HG03108 (cell line): ENCODE measurements around the gene BCAS3.

Source experiments
- ATAC-seq: cut with Tn5 transposase; IDR thresholded peaks from one replicate; pipeline ENCODE4 v1.9.1; 2021; ENCODE audit warnings: moderate library complexity; ENCODE audit not compliant: unreplicated experiment

BCAS3 gene

DNA sequence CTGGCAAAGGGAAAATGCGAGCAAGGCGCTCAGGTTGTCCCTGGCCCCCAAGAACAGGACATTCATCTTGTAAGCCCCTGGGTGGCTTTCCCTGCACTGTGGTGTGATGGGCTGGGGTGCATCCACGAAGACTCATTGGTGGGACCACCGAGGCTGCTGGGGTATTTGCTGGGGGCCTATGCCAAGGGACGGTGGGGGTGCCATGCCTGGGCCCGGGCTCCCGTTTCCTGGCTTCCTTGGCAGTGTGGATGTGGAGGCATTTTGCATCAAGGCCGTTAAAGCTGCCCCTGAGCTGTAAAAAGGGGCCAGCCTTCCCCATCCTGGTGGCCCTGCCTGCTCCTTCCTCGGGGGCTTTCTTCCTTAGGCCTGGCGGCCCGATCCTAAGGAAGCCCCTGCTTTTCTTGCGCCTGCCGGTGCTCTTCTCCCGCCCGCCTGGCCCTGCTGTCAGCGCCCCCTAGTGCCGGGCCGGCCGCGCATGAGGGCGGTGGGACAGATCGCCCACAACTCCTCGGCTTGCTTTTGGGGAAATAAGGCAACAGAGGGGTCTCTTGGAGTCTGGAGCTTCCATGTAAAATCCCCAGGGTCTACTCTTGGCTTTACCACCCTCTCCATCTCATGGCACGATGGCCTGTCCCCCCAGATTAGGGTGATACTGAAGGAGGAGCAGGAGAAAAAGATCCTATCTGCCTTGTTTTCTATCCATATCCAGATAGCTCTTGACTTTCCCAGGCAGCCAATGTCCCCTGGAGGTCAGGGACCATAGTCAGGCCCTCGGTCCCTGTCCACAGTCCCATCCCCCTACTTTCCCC lies 712.2 kb downstream of the BCAS3 start:
- no peak for ATAC-seq

DNA sequence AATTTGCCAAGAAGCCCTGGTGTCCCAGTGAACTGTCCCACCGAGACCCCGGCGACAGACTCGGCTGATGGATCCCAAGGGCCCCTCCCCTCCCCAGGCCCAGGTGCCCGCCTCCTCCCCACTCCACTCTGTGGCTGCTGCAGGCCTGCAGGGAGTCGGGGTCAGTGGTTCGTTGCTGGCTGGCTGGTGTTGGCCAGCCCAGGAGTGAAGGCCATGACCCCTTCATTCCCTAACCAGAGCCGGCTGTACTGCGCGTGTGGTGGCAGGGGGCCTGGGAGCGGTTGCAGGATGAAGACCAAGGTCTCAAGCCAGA lies 712.8 kb downstream of the BCAS3 start:
- no peak for ATAC-seq

DNA sequence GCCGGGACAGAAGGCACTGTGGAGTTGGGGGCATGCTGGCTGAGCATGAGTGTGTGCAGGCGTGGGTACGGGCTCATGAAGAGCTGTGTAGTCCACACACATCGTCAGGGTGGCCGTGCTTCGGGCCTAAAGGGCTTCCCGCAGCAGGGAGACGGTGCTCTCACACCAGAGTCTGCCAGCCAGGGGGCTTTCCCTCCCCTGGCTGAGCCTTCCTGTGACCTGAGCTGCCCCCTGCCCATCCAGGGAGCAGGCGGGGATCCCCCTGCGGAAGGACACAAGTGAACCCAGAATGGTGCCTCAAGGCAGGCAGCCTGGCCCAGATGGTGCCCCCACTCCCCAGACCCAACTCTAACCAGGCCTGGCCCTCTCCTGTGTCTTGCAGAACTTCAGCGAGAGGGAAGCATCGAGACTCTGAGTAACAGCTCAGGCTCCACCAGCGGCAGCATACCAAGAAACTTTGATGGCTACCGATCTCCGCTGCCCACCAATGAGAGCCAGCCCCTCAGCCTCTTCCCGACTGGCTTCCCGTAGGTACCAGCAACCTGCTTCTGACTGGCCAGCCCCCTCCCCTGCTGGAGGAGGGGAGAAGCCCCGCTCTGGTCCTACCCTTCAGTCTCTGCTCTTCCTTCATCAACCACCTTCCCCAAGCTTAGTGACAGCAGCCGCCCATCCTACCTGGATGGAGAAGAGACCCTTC lies 714.1 kb downstream of the BCAS3 start:
- no peak for ATAC-seq

DNA sequence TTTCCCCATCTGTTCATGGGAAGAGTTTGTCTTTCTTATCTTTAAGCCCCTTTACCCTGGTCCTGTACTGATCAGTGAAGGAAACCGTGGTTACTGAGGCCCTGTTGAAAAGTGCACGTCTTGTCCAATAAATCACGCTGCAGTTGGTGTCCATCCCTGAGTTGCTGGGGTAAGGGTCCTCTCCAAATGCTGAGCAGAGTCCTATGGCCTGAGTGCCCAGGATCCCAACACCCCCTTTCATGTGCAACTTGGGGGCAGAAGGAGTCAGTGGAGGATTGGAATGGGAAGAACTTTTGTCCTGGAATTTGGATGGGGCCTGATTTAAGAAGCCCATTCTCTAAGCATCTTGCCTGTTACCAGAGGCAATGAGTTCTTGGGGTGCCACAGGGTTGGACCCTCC lies 715.0 kb downstream of the BCAS3 start:
- no peak for ATAC-seq

DNA sequence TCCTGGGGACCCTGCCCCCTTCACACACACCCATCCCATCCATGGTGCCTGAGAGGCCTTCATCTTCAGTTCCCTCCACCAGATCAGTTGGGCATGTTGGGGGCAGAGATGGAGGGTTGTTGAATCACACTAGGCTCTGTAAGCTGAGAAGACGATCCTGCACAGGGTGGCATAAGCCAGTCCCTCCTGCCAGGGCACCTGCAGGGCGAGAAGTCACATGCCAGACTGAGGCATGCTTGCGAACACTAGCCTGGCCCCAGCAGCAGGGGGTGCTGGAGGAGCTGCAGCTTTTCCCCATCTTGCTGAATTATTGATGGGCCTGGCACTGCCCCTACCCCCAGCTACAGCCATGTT lies 715.9 kb downstream of the BCAS3 start:
- ATAC-seq, result no peak

DNA sequence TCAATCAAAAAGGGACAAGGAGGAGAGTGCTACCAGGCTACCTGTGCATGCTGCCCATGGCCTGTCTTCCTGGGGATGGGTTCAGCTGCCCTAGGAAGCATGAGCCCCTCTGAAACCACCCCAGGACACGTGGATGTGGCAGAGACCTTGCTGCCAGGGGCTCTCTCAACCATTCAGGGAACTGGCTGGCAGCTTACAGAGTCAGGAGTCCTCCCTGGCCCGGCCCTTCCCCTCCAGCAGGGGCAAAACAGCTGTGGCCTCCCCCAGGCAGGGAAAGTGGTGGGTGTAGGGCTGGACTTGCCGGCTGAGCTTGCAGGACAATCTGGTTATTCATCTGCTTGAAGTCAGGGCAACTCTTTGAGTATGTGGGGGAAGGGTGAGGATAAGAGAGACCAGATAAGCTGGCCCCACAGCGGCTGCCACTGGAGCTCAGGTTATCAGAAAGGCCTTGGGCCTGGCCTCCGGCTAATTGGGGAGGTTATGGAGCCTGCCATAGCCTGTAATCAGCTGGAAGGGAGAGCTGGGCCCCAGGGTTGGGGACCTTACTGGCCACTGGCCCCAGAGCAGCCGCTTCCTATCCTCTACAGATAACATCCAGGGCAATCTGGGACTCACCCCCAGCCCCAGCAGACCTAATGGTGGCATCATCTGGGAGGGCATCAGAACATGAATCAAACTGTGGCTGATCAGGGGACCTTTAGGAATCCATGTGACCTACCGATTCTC lies 716.4 kb downstream of the BCAS3 start:
- ATAC-seq, result no peak

DNA sequence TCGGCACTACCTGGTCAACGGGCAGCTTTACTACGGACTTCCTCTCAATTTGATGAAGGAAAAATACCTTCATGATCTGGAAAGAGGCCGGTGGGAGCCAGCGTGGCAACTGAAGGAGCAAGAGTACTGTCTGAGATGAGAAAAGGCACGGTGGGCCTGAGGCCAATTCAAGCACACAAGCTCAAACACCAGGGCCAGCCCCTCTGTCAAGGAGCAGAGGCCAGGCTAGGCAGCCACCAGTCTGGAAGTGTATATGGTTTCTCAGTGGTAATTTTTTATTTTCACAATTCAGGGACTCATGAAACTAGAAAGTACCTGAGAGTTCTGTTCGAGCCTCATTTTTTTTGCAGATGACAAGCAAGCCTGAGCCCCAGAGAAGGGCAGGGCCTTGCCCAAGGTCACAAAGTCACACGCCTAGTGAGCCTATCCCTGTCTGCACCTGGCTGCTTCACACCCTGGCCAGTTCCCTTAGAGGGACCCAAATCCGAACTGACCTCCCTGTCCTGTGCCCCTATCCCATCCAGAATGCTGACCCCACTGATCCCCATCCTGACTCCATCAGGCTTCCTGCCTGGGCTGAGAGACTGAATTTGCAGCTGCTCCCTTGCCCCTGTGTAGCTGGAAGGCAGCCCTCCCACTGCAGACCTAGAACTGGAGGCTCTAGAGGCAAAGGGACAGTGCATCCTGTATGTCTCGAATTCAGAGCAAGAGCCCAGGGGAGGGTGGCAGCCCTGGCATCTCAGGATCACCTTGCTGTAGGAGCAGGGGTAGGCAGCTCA lies 717.2 kb downstream of the BCAS3 start:
- no peak for ATAC-seq

DNA sequence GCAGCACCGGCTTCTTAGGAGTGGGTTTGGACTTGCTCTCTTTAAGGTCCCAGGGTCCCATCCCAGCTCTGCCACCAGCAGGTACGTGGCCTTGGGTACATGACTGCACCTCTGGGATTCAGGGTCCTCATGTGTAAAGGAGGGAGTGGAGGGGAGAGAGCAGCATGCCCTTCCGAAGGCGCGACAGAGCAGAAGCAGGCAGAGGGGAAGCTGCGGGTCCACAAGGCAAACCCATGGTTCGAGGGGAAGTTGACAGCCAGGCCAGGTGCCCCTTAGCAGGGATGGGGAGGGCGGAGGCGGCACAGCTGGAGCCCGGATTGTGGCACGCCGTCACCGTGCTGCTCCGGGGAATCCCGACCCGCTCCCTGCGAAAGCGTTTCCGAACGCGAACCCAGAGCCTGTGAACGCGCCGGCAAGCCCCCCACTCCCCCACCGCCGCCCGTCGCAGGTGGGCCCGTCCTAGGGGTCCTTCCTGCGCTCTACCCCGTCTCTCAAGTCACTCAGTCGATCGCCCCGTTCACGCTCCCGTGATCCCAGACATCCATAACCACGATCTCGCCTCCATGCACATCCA lies 717.8 kb downstream of the BCAS3 start:
- no peak for ATAC-seq

DNA sequence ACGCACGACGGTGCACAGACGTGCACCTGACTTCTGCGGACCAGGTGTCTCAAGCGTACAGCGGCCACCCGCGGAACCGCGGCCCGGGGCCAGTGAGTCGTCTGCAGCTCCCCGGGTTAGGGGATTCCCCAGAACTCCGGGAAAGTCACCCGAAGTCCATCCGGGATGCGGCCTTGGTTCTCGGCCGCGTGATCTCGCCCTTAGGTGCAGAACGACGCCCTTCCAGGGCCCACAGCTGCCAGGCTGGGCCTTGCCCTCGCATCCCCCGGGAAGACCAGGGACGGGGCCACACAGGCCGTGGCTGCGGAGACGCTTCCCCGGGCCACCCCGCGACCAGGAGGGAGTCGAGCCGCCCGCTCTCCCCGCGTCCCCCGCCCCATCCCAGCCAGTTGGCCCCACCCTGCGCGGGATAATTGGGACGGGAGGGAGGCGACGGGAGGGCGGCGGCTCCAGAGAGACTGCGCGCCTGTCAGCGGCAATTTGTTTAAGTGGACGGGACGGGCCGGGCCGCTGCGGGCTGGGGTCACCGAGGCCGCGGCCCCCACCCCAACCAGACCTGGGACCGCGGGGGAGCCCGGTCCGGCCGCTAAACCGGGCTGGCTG lies 718.4 kb downstream of the BCAS3 start:
- no peak for ATAC-seq

DNA sequence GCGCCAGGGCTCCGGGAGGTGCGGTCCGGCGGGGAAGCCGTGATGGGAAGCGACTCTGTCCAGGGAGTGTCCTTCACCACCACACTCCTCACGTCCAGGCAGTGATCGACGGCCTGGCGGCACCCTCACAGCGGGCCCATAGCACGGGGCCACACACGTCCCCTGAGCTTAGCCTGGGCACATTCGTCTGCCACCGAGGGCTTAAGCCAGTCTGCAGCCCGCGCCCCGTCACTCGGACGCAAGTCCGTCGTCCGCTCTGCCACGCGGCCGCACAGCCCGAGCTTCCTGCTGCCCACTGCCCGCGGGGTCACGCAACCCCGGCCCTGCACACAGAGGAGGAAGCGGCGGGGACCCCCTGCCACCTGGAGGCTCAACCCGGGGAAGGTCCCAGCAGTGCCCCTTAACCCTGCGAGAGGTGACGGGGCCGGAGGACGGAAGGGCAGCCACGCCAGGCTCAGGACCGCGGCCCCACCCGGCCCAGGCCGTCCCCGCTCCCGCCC lies 719.0 kb downstream of the BCAS3 start:
- ATAC-seq, result no peak

DNA sequence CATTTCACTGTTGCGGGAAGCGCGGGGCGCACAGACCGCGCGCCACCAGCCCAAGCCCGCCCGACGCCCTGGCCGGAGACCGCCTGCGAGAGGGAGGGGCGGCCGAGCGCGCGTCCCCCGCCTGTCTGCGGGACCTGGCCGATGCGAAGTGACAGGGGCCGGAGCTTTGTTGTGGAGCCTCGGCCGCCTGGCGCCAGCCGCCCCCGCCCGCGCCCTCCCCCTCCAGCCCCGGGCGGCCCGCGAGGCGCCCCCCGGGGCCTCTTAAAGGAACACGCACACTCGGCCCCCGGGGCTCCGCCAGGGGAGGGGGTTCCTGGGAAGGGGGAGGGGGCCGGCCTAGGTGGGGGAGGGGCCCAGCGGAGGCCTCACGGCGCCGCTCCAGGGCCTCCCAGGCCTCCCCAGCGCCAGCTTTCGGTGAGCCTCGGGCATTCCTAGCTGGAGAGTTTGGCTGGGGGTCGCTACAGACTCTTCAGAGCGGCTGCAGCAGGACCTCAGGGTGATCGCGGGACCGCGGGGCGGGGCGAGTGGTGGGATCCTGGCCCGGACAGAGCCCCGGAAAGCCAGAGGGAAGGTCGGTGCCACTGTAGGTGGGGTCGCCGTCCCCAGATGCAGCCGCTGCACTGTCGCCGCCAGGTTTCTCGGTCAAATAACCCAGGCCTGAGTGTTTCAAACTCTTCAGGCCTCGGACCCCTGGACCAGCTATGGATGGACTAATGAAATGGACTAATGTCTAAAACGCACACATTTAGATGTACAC lies 719.6 kb downstream of the BCAS3 start:
- no peak for ATAC-seq

DNA sequence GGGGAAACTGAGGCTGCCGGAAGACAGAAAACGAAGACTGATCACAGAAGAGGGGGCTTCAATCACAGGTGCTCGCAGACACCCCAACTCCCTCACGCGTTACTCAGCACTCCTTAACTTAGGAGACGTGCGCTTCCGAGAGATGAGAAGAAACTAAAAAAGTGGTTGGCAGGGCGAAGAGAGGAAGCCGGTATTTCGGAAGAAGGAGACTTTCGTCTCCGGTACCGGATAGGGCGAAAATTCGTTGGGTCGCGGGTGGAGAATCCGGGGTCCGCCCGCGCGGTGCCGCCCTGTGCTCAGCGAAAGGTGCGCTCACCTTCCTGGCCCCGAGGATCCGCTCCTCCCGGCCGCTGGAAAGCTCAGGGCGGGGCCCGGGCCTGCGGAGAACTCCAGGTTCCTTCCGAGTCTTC lies 721.1 kb downstream of the BCAS3 start:
- no peak for ATAC-seq

DNA sequence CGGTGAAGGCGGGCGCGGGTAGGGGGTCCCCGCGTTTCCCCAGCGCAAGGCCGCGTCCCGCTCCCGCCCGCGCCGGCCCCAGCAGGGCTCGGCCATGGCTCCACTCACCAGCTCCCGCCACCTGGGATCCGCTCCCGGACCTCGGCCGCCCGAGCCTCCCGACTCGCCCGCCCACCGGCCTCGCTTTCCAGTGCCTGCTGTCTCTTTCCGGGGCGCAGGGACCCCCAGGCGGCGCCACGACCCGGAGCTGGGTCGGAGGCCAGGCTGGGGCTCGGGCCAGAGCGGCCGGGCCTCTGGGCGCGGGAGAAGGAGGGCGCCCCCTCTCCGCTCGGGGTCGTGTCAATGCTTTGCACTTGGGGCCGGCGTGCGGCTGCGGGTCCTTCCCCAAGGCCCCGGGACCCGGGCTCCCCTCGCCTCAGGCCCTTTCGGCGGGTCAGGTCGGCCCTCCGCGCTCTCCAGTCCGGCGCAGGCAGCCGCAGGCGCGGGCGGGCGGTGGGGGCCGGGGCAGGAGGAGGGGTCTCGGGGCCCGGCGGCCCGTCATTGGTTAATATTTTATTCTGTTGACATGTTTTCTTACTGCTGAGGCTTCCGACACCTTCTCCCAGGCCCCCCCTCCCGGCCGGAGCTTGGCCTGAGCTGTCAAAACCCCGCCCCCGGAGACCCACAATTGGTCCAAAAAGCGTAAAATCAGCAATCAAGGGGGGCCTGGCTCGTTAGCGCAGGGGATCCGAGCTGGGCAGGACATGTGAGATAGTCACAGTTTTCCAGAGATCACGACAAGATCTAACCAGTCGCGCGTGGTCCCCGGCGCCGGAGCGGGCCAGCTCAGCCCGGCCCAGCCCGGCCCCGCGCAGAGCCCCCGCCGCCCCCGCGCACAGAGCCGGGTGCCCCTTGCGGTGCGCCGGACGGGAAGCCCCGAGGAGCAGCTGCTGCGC lies 721.7 kb downstream of the BCAS3 start, which contains the start of gene TBX2:
TSS of gene TBX2 (plus strand) at position 713 of the 935 bp plus-strand sequence. CDS start 334 bp downstream, outside the sequence.
- ATAC-seq, result no peak

DNA sequence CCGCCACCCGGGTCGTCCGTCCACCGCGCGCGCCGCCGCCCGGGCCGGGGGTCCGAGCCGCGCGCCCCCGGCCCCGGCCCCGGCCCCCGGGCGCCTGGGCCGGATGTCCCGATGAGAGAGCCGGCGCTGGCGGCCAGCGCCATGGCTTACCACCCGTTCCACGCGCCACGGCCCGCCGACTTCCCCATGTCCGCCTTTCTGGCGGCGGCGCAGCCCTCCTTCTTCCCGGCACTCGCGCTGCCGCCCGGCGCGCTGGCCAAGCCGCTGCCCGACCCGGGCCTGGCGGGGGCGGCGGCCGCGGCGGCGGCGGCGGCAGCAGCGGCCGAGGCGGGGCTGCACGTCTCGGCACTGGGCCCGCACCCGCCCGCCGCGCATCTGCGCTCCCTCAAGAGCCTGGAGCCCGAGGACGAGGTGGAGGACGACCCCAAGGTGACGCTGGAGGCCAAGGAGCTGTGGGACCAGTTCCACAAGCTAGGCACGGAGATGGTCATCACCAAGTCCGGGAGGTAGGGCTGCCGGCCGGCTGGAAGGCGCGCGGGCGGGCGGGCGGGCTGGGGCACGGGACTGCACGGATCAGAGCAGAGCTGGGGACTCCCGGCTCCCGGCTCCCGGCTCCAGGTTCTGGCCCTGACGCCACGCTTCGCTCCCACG lies 722.5 kb downstream of the BCAS3 start:
- ATAC-seq, result no peak

DNA sequence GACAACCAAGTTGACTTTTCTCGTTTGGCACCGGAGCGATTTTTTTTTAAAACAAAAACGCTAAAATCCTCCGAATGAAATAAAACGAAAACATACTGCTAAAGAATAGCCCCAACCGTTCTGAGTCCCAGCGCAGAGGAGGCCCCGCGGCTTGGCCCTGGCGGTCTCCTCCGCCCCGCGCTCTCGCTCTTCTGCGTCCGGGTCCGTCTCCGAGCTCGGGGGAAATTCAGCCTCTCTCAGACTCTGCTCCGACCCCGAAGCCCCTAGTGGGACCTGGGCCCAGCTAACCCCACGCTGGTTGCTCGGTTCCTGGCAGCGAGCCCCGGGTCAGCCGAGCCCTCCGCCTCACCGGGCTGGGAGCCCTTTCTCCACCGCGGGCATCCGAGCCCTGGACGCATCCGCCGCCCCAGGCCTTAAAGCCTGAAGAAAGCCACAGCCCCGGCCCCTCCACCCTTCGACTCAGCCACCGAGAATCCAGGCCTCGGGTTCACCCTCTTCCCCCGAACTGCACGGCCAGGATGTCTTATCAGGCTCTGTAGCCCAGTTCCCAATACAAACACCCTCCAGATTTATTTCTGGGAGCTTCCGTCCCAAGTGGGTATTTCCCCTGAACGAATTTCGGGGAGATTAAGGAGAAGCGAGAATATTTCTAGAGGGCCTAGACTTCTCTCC lies 723.2 kb downstream of the BCAS3 start:
- no peak for ATAC-seq

DNA sequence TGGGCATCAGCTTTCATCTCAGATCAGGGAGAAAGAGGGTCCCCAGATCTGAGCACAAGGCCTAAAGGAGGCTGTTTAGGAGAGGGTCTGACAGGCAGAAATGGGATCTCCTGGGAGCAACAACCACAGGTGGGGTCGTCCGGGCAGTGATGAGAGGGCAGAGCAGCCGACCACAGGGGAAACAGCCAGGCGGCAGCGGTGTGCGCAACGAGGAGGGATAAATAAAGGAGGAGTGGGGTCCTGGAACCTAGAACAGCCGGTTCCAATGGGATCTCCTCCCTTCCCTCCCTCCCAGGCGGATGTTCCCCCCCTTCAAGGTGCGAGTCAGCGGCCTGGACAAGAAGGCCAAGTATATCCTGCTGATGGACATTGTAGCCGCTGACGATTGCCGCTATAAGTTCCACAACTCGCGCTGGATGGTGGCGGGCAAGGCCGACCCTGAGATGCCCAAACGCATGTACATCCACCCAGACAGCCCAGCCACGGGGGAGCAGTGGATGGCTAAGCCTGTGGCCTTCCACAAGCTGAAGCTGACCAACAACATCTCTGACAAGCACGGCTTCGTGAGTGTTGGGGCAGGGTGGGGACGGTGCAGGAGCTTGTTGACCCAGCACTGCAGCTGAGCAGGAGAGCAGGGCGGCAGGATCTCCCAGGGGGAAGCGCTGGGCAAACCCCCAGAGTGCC lies 723.9 kb downstream of the BCAS3 start:
- ATAC-seq, result no peak

DNA sequence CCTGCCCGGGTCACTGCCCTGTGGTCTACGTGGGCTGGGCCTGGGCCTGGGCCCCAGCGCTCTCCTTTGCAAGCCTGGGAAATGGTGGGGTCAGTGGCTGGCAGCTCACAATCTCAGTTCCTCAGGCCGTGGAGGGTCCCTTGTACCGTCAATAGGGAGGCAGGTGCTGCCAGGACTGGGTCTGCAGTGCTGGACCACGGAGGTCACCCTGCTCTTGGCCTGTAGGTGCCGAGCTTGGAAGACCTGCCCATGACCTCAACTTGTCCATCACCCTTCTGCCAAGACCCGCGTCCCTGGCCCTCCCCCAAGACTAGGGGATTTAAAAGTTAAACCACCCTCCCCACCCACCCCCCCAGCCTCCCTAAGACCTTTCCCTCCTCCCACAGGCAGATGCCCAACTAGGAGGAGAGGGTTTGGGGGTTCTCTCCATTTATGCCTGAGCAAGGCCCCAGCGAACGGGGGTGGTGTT lies 724.5 kb downstream of the BCAS3 start:
- ATAC-seq, result no peak
